ENCODE measurements around the gene GPM6B. TPM values are rescaled to one million over a fixed set of nuclear protein-coding genes. Genes with fewer than 3 reads are reported as not detected.

The GPM6B gene
- total RNA-seq, 6 donors from 2014 or later, result 5.2 to 29.6 (median 21.8) TPM

DNA sequence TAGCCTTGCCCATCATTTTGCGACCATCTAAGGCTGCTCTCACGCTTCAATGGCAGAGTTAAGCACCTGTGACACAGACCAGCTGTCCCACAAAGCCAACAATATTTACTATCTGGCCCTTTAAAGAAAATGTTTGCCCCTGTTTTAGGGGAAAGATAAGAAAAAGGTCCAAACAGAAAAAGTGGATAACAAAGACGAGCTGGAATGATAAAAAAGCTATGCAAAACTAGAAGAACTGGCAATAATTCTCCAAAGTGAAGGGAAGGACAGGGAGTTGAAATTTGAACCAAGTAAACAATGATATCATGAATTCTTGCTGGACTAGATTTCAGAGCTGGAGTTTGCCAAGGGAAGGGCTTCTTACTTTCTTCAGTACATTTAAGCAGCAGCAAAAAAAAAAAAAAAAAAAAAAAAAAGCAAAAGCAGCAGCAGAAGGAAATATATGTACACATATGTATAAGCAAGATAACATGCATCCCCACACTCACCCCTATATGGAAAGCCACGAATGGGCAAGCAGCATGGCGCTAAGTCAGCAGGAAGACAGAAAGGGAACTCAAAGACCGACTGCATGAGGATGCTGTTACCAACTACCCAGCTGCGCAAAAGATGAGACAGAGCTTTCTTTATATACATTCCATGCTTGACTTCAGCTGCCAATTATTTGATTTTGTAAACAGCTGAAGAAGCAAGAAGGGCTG is 94.9 kb downstream of the GPM6B start:
- DNase-seq (no peak), ATAC-seq (ENCODE audit: low FRiP score in 2 of 2) (peak in 1 of 2 donors; percentile 65)
- Histone ChIP-seq H3K36me3 (peaks cover 0 to 24% (median 2%) of the 10 kb centered on the region in 4 donors), H3K27me3 (no peaks in the 10 kb centered on the region), H3K4me3 (no peak overlapping the region), H3K27ac (peak overlapping the region in 1 of 4 donors; percentile 14), H3K4me1 (peaks cover 0 to 9% (median 0%) of the 10 kb centered on the region in 4 donors), H3K9me3 (no peaks in the 10 kb centered on the region)
- TF ChIP-seq, protein P1, sequence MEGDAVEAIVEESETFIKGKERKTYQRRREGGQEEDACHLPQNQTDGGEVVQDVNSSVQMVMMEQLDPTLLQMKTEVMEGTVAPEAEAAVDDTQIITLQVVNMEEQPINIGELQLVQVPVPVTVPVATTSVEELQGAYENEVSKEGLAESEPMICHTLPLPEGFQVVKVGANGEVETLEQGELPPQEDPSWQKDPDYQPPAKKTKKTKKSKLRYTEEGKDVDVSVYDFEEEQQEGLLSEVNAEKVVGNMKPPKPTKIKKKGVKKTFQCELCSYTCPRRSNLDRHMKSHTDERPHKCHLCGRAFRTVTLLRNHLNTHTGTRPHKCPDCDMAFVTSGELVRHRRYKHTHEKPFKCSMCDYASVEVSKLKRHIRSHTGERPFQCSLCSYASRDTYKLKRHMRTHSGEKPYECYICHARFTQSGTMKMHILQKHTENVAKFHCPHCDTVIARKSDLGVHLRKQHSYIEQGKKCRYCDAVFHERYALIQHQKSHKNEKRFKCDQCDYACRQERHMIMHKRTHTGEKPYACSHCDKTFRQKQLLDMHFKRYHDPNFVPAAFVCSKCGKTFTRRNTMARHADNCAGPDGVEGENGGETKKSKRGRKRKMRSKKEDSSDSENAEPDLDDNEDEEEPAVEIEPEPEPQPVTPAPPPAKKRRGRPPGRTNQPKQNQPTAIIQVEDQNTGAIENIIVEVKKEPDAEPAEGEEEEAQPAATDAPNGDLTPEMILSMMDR (IDR thresholded peaks at IDR 0.05), result no peak
- TF ChIP-seq EP300 (IDR thresholded peaks at IDR 0.05) (no peak), POLR2A (IDR thresholded peaks at IDR 0.05) (no peak), POLR2AphosphoS5 (IDR thresholded peaks at IDR 0.05) (no peak)
- WGBS, 2 donors, result 58 to 71% methylated on average over 7 of the region's 7 CpGs

DNA sequence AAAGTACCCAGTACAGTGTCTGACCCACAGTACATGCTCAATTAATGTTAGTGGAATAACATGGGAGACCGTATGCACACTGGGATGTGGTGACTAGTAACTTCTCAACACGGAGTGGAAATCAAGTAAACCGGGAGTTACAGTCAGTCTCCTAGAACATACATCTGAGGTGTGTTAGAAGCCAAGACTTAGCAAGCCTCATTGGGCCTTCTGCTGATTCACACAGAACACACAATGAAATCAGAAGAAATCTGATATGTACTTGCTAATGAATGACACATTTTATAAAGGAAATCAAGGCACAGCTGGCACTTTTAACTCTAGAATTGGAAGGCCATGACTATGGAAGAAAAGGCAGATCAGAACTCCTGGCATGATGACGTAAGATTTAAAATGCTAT is 95.5 kb downstream of the GPM6B start:
- peak overlapping the region in 1 of 4 donors; percentile 14 for H3K27ac ChIP-seq
- 83 to 96% methylated on average over 4 of the region's 4 CpGs for whole genome bisulfite sequencing, 2 donors
- TF ChIP-seq POLR2AphosphoS5 (IDR thresholded peaks at IDR 0.05) (no peak), EP300 (IDR thresholded peaks at IDR 0.05) (no peak), POLR2A (IDR thresholded peaks at IDR 0.05) (no peak)
- TF ChIP-seq, protein P1 (IDR thresholded peaks at IDR 0.05), result no peak

More for the DNA sequence above, 95.5 kb downstream of the GPM6B start:
- Histone ChIP-seq H3K4me1 (peaks cover 0 to 9% (median 0%) of the 10 kb centered on the region in 4 donors), H3K36me3 (peaks cover 0 to 26% (median 2%) of the 10 kb centered on the region in 4 donors), H3K27me3 (no peaks in the 10 kb centered on the region), H3K4me3 (no peak overlapping the region), H3K9me3 (no peaks in the 10 kb centered on the region)
- no peak for ATAC-seq (ENCODE audit: low FRiP score in 2 of 2)
- DNase-seq, result no peak

Other genes starting within 250 kb of the GPM6B start
- 1 to 10 TPM; 2.1 to 9.9 (median 6.8) TPM for gene EGFL6, start 247.5 kb downstream of the GPM6B start, total RNA-seq
- 1 to 10 TPM; 2.4 to 8.9 (median 4.1) TPM for gene TCEANC, start 164.0 kb downstream of the GPM6B start, total RNA-seq
- 10 to 100 TPM; 12.6 to 38.4 (median 29.1) TPM for gene RAB9A, start 128.0 kb downstream of the GPM6B start, total RNA-seq
- 10 to 100 TPM in 4 of 6 donors, 1 to 10 TPM in 2; 6.3 to 18.0 (median 12.7) TPM for gene TRAPPC2, start 82.5 kb downstream of the GPM6B start, total RNA-seq
- gene OFD1, start 82.3 kb downstream of the GPM6B start, total RNA-seq, result 10 to 100 TPM; 19.2 to 98.5 (median 37.0) TPM
- gene GEMIN8, start 212.8 kb upstream of the GPM6B start, total RNA-seq, result 10 to 100 TPM; 12.5 to 52.4 (median 26.3) TPM